ENCODE measurements around the gene TSPO.
"Not testable (repeated sequence)": the region's sequence is repeated elsewhere in the genome, so short reads cannot be mapped to it uniquely, and the experiment has no call there.

The TSPO gene

DNA sequence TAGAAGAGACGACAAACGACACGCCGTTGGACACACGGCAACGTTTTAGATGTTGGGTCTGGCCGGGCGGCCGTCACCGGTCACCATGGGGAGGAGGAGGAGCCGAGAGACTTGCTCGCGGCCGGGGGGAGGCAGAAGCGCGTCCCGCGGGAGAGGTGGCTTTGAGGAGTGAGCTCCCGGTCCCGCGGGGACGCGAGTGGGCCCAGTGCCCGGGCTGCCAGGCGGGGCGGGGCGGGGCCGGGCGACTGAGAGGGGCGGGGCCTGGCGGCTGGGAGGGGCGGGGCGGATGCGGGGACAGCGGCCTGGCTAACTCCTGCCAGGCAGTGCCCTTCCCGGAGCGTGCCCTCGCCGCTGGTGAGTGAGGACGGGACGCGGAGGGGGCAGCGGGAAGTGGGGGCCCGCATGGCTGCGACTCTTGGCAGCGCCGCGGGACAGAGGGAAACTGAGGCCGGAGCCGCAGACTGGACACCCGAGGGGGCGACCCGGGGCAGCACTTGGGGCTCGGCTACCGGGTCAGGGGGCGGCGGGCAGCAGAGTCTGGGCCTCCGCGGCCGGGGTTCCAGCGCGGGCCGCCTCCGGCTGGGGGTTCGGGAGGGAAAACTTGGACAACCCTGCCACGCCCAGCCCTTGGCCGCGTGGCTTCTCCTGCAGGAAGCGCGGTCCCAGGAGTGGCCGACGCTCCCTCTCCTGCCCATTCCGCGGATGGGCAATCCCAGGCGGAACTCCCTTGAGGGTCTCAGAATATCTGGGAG, at the start of gene TSPO:
TSS of gene TSPO (plus strand) at position 309 of the 752 bp plus-strand sequence. CDS start 7,680 bp downstream, outside the sequence.
- peak; percentile 76 for DNase-seq (ENCODE audit: low spot score)

DNA sequence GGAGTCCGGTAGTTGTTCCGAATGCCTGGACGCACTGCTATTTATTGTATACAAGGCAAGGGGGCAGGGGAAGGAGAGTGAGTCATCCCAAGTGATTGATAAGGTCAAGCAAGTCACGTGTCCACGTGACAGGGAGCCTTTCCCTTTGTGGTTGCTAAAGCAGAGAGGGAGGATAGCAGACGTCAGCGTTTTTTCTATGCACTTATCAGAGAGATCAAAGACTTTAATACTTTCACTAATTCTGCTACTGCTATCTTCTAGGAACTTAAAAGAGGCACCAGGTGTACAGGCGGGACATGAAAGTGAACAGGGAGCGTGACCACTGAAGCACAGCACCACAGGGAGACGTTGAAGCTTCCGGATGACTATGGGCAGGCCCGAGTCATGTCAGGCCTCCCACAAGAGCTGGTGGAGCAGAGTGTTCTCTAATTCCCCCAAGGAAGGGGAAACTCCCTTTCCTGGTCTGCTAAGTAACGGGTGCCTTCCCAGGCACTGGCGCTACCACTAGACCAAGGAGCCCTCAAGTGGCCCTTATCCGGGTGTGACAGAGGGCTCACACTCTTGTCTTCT, 47.2 kb upstream of the TSPO start:
- not testable (repeated sequence) for DNase-seq (ENCODE audit: low spot score)

DNA sequence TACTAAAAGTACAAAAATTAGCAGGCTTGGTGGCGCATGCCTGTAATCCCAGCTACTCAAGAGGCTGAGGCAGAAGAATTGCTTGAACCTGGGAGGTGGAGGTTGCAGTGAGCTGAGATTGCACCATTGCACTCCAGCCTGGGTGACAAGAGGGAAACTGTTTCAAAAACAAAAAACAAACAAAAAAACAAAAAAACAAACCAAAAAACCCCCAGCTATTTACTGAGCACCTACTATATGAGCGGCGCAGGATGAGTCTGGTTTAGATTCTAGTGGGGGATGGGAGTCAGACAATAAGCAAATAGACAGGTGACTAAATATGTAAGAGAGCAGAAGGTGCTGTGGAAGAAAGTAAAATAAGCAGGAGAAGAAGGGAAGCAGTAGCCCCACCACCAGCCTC, 46.4 kb upstream of the TSPO start:
- DNase-seq (ENCODE audit: low spot score) = not testable (repeated sequence)

DNA sequence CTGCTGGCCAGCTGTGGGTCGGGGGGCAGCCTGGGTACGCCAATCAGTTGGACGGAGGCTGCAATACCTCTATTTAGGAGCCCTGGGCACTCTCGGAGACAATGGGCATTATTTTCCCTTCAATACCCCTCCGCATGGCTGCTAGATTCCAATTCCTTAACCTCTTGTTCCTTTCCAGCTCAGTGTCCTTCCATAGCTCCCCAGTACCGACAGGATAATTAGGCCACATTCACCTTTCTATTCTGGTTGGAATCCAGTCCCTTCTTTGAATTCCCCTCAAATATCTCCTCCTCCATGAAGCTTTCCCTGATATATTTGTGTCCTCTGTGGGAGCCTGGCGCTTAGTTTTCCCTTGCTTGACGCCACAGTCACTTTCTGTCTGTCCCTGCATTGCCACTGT, 45.1 kb upstream of the TSPO start:
- DNase-seq (ENCODE audit: low spot score) = no peak

DNA sequence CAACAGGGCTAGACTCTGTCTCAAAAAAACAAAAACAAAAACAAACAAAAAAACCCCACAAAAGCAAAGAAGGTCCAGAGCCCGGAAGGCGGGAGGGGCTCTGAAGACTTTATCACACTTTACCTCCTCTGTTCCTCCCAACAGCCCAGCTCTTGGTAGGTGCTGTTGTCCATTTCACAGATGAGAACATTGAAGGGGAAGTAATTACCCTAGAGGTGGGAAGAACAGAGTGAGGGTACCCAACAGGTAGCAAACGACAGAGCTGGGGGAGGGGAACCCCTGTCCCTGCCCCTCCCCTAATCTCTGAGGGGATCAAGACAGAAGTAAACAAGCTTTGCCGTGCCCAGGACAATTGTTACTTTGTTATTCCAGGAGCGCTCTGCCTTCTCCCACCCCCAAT, 41.8 kb upstream of the TSPO start:
- no peak for DNase-seq (ENCODE audit: low spot score)

DNA sequence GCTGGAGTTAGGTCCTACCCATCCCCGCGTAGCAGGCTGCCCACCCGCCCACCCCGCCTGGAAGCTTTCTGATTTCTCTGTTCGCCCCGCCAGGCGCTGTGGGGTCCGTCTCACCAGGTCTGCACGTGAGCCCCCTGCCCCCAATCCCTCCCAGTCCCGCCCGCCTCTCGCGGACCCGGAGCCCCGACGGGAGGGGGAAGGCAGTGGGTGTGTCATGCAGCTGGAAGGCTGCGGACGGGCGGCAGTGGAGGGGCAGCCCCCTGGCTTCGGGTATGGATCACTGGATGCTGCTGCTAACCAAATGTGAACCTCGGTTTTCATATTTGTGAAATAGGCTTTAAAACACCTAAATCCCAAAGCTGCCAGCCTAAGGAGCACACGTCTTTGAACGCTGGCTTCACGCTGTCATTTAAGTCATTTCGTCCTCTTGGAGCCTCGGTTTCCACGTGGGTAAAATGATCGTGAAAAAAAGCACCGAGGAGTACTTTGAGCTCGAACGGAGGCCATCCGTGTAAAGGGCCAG, 41.4 kb upstream of the TSPO start:
- DNase-seq (ENCODE audit: low spot score) = no peak

DNA sequence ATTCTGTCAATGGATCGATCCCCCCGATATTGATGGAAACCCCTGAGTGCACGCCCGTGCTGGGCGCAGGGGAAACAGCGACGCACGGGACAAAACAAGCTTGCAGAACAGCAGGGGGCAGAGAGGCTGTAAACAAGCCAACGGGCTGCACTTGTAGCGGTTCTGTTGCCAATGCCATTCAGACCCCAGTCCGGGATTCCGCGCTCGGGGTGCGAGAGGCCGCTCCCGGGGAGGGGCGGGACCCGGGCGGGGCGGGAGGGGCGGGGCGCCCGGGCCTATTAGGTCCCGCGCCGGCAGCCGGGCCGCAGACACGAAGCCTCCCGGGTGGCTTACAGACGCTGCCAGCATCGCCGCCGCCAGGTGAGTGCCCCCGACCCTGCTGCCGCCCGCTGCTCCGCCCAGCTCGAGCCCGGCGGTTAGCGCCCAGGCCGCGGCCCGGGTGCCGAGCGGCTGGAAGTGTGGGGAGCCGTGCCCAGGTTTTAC, 40.9 kb upstream of the TSPO start, which contains the start of gene BIK:
TSS of gene BIK (plus strand) at position 307 of the 483 bp plus-strand sequence. CDS start 13,273 bp downstream, outside the sequence.
- peak; percentile 17 for DNase-seq (ENCODE audit: low spot score)

DNA sequence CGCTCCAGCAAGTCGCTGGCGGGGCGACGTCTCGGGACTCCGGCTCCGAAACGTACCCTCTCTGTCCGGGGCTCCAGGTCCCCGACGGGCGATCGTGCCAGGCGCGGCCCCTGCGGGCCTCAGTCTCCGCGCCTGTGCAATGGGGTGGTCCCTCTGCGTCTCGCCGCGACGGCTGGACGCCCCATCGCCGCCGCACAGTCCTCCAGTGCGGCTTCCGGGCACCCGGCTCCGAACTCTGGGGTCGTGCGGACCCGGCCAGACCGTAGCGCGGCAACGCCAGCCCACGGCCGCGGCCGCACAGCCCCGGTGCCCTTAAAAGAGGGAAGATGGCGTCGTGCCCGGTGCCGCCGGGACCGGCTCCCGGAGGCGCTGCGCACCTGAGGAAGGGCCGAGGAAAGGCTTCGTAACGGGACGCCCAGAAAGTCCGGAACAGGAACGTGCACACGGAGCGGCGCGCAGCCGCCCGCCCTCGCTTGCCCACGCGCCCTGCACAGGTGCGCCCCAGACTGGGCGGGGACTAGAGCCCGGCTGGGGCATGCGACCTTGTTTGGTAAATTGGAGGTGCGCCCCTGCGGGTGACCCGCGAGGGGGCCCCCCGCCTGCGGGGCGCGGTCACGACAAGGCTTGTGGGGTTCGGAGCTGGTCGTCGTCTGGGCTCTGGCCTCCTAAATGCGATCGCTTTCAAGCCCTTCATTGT, 40.3 kb upstream of the TSPO start:
- no peak for DNase-seq (ENCODE audit: low spot score)

DNA sequence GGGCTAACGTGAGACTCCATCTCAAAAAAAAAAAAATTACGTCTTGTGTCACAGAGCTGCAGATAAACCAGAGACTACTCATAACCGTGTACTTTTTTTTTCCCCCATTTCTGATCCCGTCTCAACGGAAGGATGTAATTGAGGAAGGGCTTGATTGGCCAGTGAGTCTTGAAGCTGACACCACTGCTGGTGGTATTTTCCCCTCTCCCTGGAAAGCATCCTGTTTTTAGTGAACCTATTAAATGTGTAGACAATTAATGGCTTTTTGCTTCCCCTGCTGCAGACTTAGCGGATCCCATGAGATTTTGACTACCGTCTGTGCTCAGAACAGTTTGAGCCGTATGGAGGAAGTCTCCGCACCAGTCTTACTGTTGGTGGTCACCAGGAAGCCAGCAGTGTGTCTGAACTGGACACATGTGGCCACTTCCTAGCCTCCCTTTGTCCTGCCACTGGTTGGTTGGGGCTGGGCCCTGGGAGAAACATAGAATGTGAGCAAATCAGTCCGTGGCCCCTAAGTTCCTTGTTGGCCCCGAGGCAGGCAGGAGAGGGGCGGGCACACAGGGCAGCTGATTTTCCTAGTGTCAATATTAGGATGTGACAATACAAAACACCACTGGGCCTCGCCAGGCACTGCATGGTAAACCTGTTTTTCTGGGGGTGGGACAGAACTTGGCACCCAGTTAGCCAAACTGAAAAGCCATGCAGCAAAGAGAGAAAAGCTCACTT, 37.7 kb upstream of the TSPO start:
- DNase-seq (ENCODE audit: low spot score) = no peak

DNA sequence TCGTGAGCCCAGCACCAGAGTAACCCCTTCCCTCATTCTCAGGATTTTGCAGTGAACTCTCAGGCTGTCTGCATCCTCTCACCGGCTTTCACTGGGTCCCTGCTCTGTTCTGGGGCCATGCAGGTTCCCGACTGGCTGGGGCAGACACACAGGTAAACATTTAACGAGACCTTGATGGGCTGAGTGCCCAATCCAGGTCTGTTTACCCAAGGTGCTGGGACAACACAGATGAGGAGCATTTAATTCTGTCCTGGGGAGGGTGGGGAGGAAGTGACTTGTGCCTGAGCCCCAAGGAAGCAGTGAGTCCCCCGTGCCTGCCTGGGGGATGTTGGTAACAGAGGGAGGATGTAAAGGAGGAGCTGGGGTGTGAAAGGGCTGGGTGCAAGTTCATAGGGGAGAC, 36.4 kb upstream of the TSPO start:
- no peak for DNase-seq (ENCODE audit: low spot score)

DNA sequence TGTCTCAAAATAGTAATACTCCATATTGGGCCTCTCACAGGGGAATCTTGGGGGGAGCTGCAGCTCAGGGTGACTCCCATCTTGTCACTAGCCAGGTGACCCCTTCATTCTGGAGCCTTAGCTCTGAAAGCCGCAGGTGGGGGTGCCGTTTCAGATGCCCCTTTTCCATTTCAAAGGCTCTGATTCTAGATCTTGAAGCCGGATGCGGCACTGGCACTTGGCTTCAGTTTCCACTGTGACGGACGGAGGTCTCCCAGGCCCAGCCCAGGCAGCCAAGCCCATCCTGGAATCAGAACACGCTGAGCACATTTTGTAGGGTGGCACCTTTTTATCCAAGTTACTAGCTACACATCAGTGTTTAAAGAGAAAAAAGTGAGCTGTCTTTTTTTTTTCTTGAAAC, 34.4 kb upstream of the TSPO start:
- no peak for DNase-seq (ENCODE audit: low spot score)

DNA sequence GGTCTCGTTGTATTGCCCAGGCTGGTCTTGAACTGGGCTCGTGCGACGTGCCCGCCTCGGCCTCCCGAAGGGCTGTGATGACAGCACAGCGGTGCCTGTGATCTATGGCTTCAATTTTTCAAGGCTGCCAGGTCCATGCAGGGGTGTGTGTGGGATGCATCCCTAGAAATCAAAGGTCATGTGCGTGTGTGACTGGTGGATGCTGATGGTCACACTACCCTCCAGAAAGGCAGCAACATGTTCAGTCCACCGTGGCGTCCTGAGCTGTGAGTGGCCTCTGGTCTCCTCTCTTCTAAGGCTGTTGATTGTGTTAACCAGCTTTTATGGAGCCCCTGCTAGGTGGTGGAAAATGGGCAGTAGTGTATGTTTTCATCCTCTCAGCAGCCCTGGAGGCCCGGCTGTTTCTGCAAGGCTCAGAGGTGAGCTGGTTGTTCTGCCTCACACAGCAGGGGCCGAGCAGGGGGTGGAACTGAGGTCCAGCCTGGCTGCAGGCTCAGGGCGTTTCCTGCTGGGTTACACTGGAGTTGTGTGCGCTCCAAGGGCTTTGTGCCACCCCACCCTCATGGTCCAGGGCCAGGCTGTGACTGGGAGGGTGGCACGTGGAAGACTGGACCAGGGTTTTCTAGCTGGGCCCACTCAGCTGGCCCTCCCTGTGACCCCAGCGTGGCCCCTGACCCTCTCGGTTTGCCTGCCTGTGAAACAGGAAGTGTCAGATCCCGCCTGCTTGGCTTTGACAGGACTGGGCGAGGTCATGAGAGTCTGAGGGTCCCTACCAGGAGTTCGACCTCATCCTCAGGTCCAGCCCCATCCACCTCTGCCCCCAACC, 33.1 kb upstream of the TSPO start:
- DNase-seq (ENCODE audit: low spot score) = no peak

DNA sequence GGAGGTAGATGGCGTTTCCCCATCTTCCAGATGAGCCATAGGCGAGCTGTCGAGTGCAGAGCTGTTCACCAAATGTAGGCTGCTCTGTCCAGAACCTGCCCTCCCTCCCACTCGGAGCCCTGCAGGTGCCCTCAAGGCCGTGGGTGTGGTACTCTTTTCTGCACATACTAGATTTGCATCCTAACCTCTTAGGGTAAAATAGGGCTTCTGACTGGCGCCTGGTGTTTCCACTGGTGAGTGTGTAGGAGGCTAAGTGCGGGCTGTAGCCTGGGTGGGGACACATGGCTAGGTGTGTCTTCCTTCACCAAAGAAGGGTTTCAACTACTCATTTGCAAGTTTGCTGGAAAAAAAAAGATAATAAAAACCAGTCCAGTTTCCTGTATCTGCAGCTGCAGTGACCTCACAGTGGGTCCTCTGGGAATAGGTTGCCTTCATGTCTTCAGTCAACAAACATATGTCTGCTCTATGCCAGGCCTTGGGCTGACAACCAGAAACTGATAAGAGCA, 32.4 kb upstream of the TSPO start:
- no peak for DNase-seq (ENCODE audit: low spot score)

DNA sequence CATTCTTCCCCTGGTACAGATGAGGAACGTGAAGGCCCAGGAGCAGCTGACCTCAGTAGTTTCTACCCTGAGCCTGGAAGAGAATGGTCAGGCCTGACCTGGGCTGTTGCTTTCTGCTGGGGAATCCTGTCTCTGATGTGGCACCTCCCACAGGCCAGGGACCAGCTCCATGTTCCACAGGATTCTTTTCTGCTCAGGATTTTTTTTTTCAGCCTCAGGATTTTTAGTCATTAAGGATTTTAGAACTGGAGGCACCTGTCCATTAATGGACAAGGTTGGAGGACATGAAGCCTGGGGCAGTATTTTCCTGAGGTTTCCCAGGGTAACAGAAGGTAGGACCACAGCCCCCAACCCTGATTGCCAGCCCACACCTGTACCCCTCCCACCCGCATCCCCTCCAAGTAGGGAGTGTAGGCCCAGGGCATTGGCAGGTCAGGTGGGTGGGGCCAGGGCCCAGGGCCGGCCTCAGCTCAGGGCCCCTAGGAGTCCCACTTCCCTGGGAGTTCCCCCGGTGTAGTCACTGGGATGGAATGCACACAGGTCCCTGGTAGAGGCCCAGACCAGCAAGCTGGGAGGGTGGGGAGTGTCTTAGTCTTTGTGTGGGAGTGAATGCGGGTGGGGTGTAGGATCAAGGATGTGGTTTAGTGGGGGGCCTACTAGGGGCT, 24.7 kb upstream of the TSPO start:
- DNase-seq (ENCODE audit: low spot score) = no peak

DNA sequence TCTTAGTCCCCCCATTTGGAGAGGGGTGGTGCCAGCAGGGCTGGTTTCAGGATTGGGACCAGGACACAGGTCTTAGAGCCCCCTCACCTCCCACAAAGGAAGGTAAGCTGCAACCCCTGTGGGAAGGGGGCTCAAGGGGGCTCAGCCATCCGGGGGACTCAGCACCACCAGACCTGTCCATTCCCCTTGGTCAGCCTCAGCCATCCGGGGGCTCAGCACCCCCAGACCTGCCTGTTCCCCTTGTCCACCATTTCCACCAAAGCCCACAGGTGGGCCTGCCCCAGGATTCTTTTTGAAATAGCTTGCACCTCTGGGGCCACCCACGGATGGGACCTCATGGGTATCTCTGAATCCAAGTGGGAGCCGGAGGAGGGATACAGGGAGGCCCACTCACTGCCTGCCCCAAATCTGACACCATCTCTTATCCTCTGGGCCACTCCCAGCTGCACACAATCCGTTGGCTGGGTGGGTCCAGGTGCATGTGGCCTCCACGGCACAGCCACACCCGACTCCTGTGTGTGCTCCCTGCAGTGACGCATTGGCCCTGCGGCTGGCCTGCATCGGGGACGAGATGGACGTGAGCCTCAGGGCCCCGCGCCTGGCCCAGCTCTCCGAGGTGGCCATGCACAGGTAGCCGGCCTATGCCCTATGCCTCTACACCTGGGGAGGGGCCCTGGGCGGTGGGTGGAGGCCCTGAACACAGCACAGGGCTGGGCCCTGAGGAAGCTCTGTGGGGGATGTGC, 24.0 kb upstream of the TSPO start:
- DNase-seq (ENCODE audit: low spot score) = no peak

DNA sequence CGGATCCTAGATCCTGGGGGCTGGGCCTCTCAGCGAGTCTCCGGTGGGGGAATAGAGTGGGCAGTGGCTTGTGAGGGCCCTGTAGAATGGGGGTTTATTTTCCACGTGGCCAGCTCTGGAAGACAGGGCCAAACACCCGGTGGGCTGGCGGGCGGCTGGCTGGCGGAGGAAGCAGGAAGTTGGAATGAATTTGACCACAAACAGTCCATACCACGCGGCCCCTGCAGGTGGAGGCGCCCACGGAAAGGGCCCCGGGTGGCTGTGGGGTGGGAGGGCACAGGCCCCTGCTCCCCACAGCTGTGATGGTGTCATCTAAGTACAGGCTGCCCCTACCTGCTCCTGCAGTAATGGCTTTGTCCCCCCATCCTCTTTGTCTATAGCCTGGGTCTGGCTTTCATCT, 23.2 kb upstream of the TSPO start:
- DNase-seq (ENCODE audit: low spot score) = no peak

DNA sequence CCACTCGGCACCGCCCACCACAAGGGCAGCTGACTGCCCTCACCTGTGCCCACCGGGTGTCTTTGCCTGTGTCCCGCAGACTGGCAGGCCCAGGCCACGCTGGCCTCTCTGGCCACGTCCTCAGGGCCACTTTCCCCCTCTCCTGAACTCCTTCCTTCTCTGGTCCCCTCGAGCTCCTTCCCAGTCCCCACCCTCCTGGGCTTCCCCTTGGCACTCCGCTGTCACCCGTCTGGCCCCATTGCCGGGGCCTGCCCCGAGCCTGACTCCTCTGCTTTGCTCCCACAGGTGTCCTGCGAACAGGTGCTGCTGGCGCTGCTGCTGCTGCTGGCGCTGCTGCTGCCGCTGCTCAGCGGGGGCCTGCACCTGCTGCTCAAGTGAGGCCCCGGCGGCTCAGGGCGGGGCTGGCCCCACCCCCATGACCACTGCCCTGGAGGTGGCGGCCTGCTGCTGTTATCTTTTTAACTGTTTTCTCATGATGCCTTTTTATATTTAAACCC, 22.4 kb upstream of the TSPO start:
- no peak for DNase-seq (ENCODE audit: low spot score)

DNA sequence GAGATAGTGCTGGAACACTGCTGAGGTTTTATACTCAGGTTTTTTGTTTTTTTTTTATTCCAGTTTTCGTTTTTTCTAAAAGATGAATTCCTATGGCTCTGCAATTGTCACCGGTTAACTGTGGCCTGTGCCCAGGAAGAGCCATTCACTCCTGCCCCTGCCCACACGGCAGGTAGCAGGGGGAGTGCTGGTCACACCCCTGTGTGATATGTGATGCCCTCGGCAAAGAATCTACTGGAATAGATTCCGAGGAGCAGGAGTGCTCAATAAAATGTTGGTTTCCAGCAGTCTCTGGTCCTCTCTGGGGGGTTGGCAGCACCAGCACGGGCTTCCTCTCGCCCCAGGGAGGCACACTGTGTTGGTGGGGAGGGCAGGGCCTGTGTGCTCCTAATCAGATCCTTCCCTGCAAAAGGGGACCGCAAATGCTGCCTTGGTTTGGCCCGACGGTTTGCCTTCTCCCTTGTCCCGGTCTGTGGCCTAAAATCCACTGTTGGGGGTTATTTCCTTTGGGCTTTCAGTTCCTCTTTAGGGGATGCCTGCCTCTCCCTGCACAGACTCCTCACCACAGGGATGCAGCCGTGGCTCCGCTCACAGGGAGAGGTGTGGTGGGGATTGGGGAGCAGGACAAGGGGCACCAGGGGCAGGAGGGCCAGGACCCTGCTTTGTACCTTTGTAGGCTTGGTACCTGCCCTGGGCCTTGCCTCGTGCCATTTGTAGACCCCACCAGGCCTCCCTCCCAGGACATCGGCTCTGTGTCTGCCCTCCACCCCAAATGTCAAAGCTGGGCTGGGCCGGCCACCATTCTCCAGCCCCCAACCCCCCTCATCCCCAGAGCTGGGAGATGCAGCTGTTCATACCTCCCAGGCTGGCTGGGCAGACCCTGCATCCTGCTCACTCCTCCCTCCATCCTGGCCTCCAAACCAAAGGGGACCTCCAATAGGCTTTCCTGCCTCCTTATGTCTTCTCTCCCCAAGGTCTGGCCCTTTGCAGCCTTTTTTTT, 21.6 kb upstream of the TSPO start:
- DNase-seq (ENCODE audit: low spot score) = no peak

Data from globus pallidus (tissue), 1 donor.